Right ventricle myocardium inferior (tissue), 1 donor: Measurements from ENCODE around the gene FIBCD1. TPM values are rescaled to one million over a fixed set of nuclear protein-coding genes. Genes with fewer than 3 reads are reported as not detected.
A peak's percentile ranks its signal among the peaks of the same experiment; 100 is the strongest.

Experiments
- ATAC-seq: fragments of 200-7000 bp; cut with Tn5 transposase; one replicate; pipeline ENCODE4 v1.9.1; 2020; ENCODE audit warnings: mild to moderate bottlenecking, moderate library complexity
- DNase-seq: peaks from one replicate; pipeline ENCODE4 v3.0.0; 2021; ENCODE audit errors: missing footprints
- intact Hi-C: fragments of 100-400 bp; cut with DNase I; formaldehyde crosslinking; loops from one replicate; pipeline ENCODE4 v1.11.0; 2022
- total RNA-seq: library from RNA; stranded (reverse); fragmentation: NEBNext Ultra II Directional; extraction: Animal tissue kit (Norgen Biotek cat#: 25700); gene quantifications from one replicate; pipeline ENCODE4 v1.2.1, GENCODE V29; 2021
- donor health status: DM: no; HTN: yes; CAD: no; lungs with severe emphysema.

FIBCD1 gene
- total RNA-seq, 1 donor from 2014 or later = 0.57 TPM

GRCh38 chr9:130894546-130894945 lies 44.5 kb downstream of the FIBCD1 start:
- intact Hi-C loops = no loop called here
- no peak for ATAC-seq
- peak; percentile 5 for DNase-seq

- ATAC-seq (peak; percentile 40), DNase-seq (peak; percentile 85)
- intact Hi-C loops = no loop called here
These were observed 45.5 kb downstream of the FIBCD1 start for GRCh38 chr9:130893341-130894101.

GRCh38 chr9:130892477-130893304 lies 46.4 kb downstream of the FIBCD1 start:
- ATAC-seq (no peak), DNase-seq (peak; percentile 57)
- intact Hi-C loops = no loop called here

GRCh38 chr9:130891688-130892476 lies 47.2 kb downstream of the FIBCD1 start:
- intact Hi-C loops = no loop called here
- ATAC-seq = no peak
- DNase-seq = peak; percentile 72

GRCh38 chr9:130890870-130891687 lies 48.0 kb downstream of the FIBCD1 start:
- intact Hi-C loops = no loop called here
- peak; percentile 62 for DNase-seq
- no peak for ATAC-seq

- intact Hi-C loops = no loop called here
- DNase-seq (no peak), ATAC-seq (no peak)
These were observed 48.9 kb downstream of the FIBCD1 start for GRCh38 chr9:130890124-130890523.

GRCh38 chr9:130888146-130888885 lies 50.7 kb downstream of the FIBCD1 start:
- intact Hi-C loops = no loop called here
- DNase-seq (peak; percentile 46), ATAC-seq (no peak)

- ATAC-seq (no peak), DNase-seq (peak; percentile 18)
- intact Hi-C loops = no loop called here
These were observed 51.4 kb downstream of the FIBCD1 start for GRCh38 chr9:130887494-130888144.

GRCh38 chr9:130886981-130887380 lies 52.1 kb downstream of the FIBCD1 start:
- intact Hi-C loops = no loop called here
- DNase-seq (peak; percentile 53), ATAC-seq (peak; percentile 12)

GRCh38 chr9:130885484-130886375 lies 53.3 kb downstream of the FIBCD1 start:
- intact Hi-C loops = no loop called here
- peak; percentile 67 for DNase-seq

GRCh38 chr9:130884542-130885483 lies 54.2 kb downstream of the FIBCD1 start:
- DNase-seq (peak; percentile 60), ATAC-seq (no peak)

More at GRCh38 chr9:130885484-130886375, 53.3 kb downstream of the FIBCD1 start:
- no peak for ATAC-seq

GRCh38 chr9:130884111-130884531 lies 54.9 kb downstream of the FIBCD1 start:
- ATAC-seq = no peak
- intact Hi-C loops = no loop called here
- peak; percentile 65 for DNase-seq

More at GRCh38 chr9:130884542-130885483, 54.2 kb downstream of the FIBCD1 start:
- intact Hi-C loops = no loop called here

- intact Hi-C loops = no loop called here
- DNase-seq (peak; percentile 37), ATAC-seq (no peak)
These were observed 55.6 kb downstream of the FIBCD1 start for GRCh38 chr9:130883479-130883878.

- no peak for ATAC-seq
- peak; percentile 52 for DNase-seq
- intact Hi-C loops = no loop called here
These were observed 56.3 kb downstream of the FIBCD1 start for GRCh38 chr9:130882696-130883225.

GRCh38 chr9:130881516-130881915 lies 57.5 kb downstream of the FIBCD1 start:
- DNase-seq (no peak), ATAC-seq (no peak)
- intact Hi-C loops = no loop called here
